Measurements from ENCODE around the gene CFAP74. TPM values are rescaled to one million over a fixed set of nuclear protein-coding genes. Genes with fewer than 3 reads are reported as not detected.

The CFAP74 gene
- total and polyA plus RNA-seq, 2 of the 13 experiments (the other 11 are each of a cell fraction or from before 2014, with no cell fraction given): 0.27 to 0.62 TPM

- TF ChIP-seq ATF7-NPFF (CRISPR knock-in tag; IDR thresholded peaks at IDR 0.05; ENCODE audit: low read depth): peak; percentile 26; the same call in 1 of the 2 replicates
- no peak for TF ChIP-seq CBFB (CRISPR knock-in tag; IDR thresholded peaks at IDR 0.05)
- no peak for TF ChIP-seq JARID2 (CRISPR knock-in tag; IDR thresholded peaks at IDR 0.05; ENCODE audit: insufficient replicate concordance)
- no peak for TF ChIP-seq ZNF660 (CRISPR knock-in tag; IDR thresholded peaks at IDR 0.05; ENCODE audit: borderline replicate concordance, low read depth)
- TF ChIP-seq ZC3H13 (CRISPR knock-in tag; IDR thresholded peaks at IDR 0.05): 0 out of 2 replicates have a peak, but pooled peaks have one; percentile 39
- no peak for TF ChIP-seq TOPORS (CRISPR knock-in tag; IDR thresholded peaks at IDR 0.05)
- 0 out of 2 replicates have a peak, but pooled peaks have one; percentile 32 for TF ChIP-seq ZNF709 (CRISPR knock-in tag; IDR thresholded peaks at IDR 0.05)
- TF ChIP-seq ZNF34 (CRISPR knock-in tag; IDR thresholded peaks at IDR 0.05; ENCODE audit: borderline replicate concordance): no peak
- TF ChIP-seq ZNF784 (CRISPR knock-in tag; IDR thresholded peaks at IDR 0.05; ENCODE audit: borderline replicate concordance): no peak
- TF ChIP-seq ZNF512B (CRISPR knock-in tag; IDR thresholded peaks at IDR 0.05; ENCODE audit: borderline replicate concordance): no peak
- no peak for TF ChIP-seq ZNF530 (CRISPR knock-in tag; IDR thresholded peaks at IDR 0.05; ENCODE audit: low read depth)
- no peak for TF ChIP-seq ZNF124 (CRISPR knock-in tag; IDR thresholded peaks at IDR 0.05)
- peak; percentile 8; the same call in 1 of the 2 replicates for TF ChIP-seq ZNF891 (CRISPR knock-in tag; IDR thresholded peaks at IDR 0.05)
- TF ChIP-seq RAD21 (CRISPR knock-in tag; IDR thresholded peaks at IDR 0.05): peak; percentile 59
- peak; percentile 8; the same call in 1 of the 2 replicates for TF ChIP-seq ZFP91 (CRISPR knock-in tag; IDR thresholded peaks at IDR 0.05; ENCODE audit: borderline replicate concordance)
- TF ChIP-seq SYNCRIP (IDR thresholded peaks at IDR 0.05; ENCODE audit: insufficient read depth, low read depth, low read length): no peak
- TF ChIP-seq FOXC1 (CRISPR knock-in tag; IDR thresholded peaks at IDR 0.05; ENCODE audit: borderline replicate concordance): peak; percentile 48; the same call in 1 of the 2 replicates
- TF ChIP-seq ETS1 (CRISPR knock-in tag; IDR thresholded peaks at IDR 0.05): no peak
- no peak for TF ChIP-seq U2AF2 (IDR thresholded peaks at IDR 0.05; ENCODE audit: low read depth, low read length)
- no peak for TF ChIP-seq AHR (CRISPR knock-in tag; IDR thresholded peaks at IDR 0.05)
- TF ChIP-seq GLMP (CRISPR knock-in tag; IDR thresholded peaks at IDR 0.05; ENCODE audit: borderline replicate concordance): no peak
- TF ChIP-seq NFE2 (CRISPR knock-in tag; IDR thresholded peaks at IDR 0.05): no peak
These were observed 84.7 kb downstream of the CFAP74 start, which contains the start of gene TMEM52 (continued) for GRCh38 chr1:1918901-1919303.

Data from HepG2 (cell line).